ENCODE results near the gene CPED1.
"Not testable (repeated sequence)": the region's sequence is repeated elsewhere in the genome, so short reads cannot be mapped to it uniquely, and the experiment has no call there.

The CPED1 gene

GRCh38 chr7:121280656-121281055 lies 292.1 kb downstream of the CPED1 start:
- no peak overlapping the region for H3K4me3 ChIP-seq (ENCODE audit: low read depth, low read length)
- TF ChIP-seq CTCF (IDR thresholded peaks at IDR 0.05; ENCODE audit: insufficient read depth, low read depth, low read length, missing control alignments) = no peak

GRCh38 chr7:121282129-121282528 lies 293.6 kb downstream of the CPED1 start:
- no peak overlapping the region for H3K4me3 ChIP-seq (ENCODE audit: low read depth, low read length)
- no peak for TF ChIP-seq CTCF (IDR thresholded peaks at IDR 0.05; ENCODE audit: insufficient read depth, low read depth, low read length, missing control alignments)
- no peak for DNase-seq (ENCODE audit: low read depth)

More at GRCh38 chr7:121280656-121281055, 292.1 kb downstream of the CPED1 start:
- no peak for DNase-seq (ENCODE audit: low read depth)

- no peak for TF ChIP-seq CTCF (IDR thresholded peaks at IDR 0.05; ENCODE audit: insufficient read depth, low read depth, low read length, missing control alignments)
- H3K4me3 ChIP-seq (ENCODE audit: low read depth, low read length) = no peak overlapping the region
- DNase-seq (ENCODE audit: low read depth) = no peak
These were observed 296.7 kb downstream of the CPED1 start for GRCh38 chr7:121285066-121285667.

- no peak for DNase-seq (ENCODE audit: low read depth)
- no peak overlapping the region for H3K4me3 ChIP-seq (ENCODE audit: low read depth, low read length)
- TF ChIP-seq CTCF (IDR thresholded peaks at IDR 0.05; ENCODE audit: insufficient read depth, low read depth, low read length, missing control alignments) = no peak
These were observed 297.7 kb downstream of the CPED1 start for GRCh38 chr7:121286186-121286585.

GRCh38 chr7:121286742-121287734 lies 298.5 kb downstream of the CPED1 start:
- H3K4me3 ChIP-seq (ENCODE audit: low read depth, low read length) = no peak overlapping the region
- TF ChIP-seq CTCF (IDR thresholded peaks at IDR 0.05; ENCODE audit: insufficient read depth, low read depth, low read length, missing control alignments) = no peak
- DNase-seq (ENCODE audit: low read depth) = no peak

- H3K4me3 ChIP-seq (ENCODE audit: low read depth, low read length) = no peak overlapping the region
- TF ChIP-seq CTCF (IDR thresholded peaks at IDR 0.05; ENCODE audit: insufficient read depth, low read depth, low read length, missing control alignments) = no peak
- no peak for DNase-seq (ENCODE audit: low read depth)
These were observed 300.4 kb downstream of the CPED1 start for GRCh38 chr7:121288894-121289293.

- H3K4me3 ChIP-seq (ENCODE audit: low read depth, low read length) = not testable (repeated sequence)
These were observed 301.4 kb downstream of the CPED1 start for GRCh38 chr7:121289930-121290329.

More at GRCh38 chr7:121289930-121290329, 301.4 kb downstream of the CPED1 start:
- DNase-seq (ENCODE audit: low read depth) = not testable (repeated sequence)
